ENCODE results near the gene NAV3. TPM values are rescaled to one million over a fixed set of nuclear protein-coding genes. Genes with fewer than 3 reads are reported as not detected.

NAV3 gene
- total RNA-seq, 6 experiments from 2014 or later, result 0.22 to 3.2 (median 1.2) TPM

- Histone ChIP-seq H3K4me1 (no peaks in the 10 kb centered on the region), H3K36me3 (no peaks in the 10 kb centered on the region), H3K4me3 (no peak overlapping the region), H3K9me3 (no peaks in the 10 kb centered on the region), H3K27me3 (no peaks in the 10 kb centered on the region), H3K27ac (no peak overlapping the region)
- 100% methylated on average over 1 of the region's 1 CpG for WGBS (ENCODE audit: insufficient coverage, low coverage, low lambda C conversion rate, missing lambda C conversion rate)
- ATAC-seq, result no peak
- TF ChIP-seq POLR2A (IDR thresholded peaks at IDR 0.05) (no peak), CTCF (IDR thresholded peaks at IDR 0.05) (no peak)
- intact Hi-C loops (cut with DNase I), result no loop called here
- no peak for DNase-seq
Observed at GRCh38 chr12:78198896-78199295, 368.2 kb downstream of the NAV3 start.

GRCh38 chr12:78199926-78200325 lies 369.2 kb downstream of the NAV3 start:
- TF ChIP-seq POLR2A (IDR thresholded peaks at IDR 0.05) (no peak), CTCF (IDR thresholded peaks at IDR 0.05) (no peak)
- no peaks in the 10 kb centered on the region for H3K36me3 ChIP-seq
- no peak overlapping the region for H3K4me3 ChIP-seq
- WGBS (ENCODE audit: insufficient coverage, low coverage, low lambda C conversion rate, missing lambda C conversion rate), result 27% methylated on average over 1 of the region's 1 CpG
- H3K4me1 ChIP-seq, result no peaks in the 10 kb centered on the region
- no peaks in the 10 kb centered on the region for H3K9me3 ChIP-seq
- no peaks in the 10 kb centered on the region for H3K27me3 ChIP-seq
- intact Hi-C loops (cut with DNase I), result no loop called here
- H3K27ac ChIP-seq, result no peak overlapping the region
- DNase-seq (no peak), ATAC-seq (no peak)

GRCh38 chr12:78204926-78205325 lies 374.2 kb downstream of the NAV3 start:
- H3K4me1 ChIP-seq, result no peaks in the 10 kb centered on the region
- TF ChIP-seq CTCF (IDR thresholded peaks at IDR 0.05) (no peak), POLR2A (IDR thresholded peaks at IDR 0.05) (no peak)
- ATAC-seq, result no peak
- H3K27ac ChIP-seq, result no peak overlapping the region
- no peaks in the 10 kb centered on the region for H3K27me3 ChIP-seq
- WGBS (ENCODE audit: insufficient coverage, low coverage, low lambda C conversion rate, missing lambda C conversion rate), result 60% methylated on average over 3 of the region's 4 CpGs
- H3K4me3 ChIP-seq, result no peak overlapping the region
- intact Hi-C loops (cut with DNase I), result no loop called here
- H3K36me3 ChIP-seq, result no peaks in the 10 kb centered on the region
- no peaks in the 10 kb centered on the region for H3K9me3 ChIP-seq
- no peak for DNase-seq

- H3K27ac ChIP-seq, result no peak overlapping the region
- H3K27me3 ChIP-seq, result no peaks in the 10 kb centered on the region
- intact Hi-C loops (cut with DNase I), result no loop called here
- WGBS (ENCODE audit: insufficient coverage, low coverage, low lambda C conversion rate, missing lambda C conversion rate), result 68% methylated on average over 6 of the region's 6 CpGs
- TF ChIP-seq POLR2A (IDR thresholded peaks at IDR 0.05) (no peak), CTCF (IDR thresholded peaks at IDR 0.05) (no peak)
- H3K4me1 ChIP-seq, result no peaks in the 10 kb centered on the region
- no peak overlapping the region for H3K4me3 ChIP-seq
- H3K9me3 ChIP-seq, result no peaks in the 10 kb centered on the region
- no peaks in the 10 kb centered on the region for H3K36me3 ChIP-seq
- DNase-seq, result no peak
- no peak for ATAC-seq
Observed at GRCh38 chr12:78208092-78208491, 377.4 kb downstream of the NAV3 start.

Data from right lobe of liver (tissue), 6 donors.